Measurements from ENCODE around the gene RAB12. TPM values are rescaled to one million over a fixed set of nuclear protein-coding genes. Genes with fewer than 3 reads are reported as not detected.
"Not testable (repeated sequence)": the region's sequence is repeated elsewhere in the genome, so short reads cannot be mapped to it uniquely, and the experiment has no call there.

Gene RAB12
- 42.1 and 44.3 TPM in 2 replicates for total RNA-seq

GRCh38 chr18:8608795-8609658 lies at the start of gene RAB12:
RAB12 (plus strand) TSS chr18:8609437; CDS start chr18:8609440, 3 bp downstream.
- peak within 1 kb of the TSS; percentile 79 for H3K4me3 ChIP-seq (ENCODE audit: low read depth, low read length)
- peak; percentile 29 for TF ChIP-seq CTCF (conservative IDR thresholded peaks at IDR 0.05; ENCODE audit: low read depth, low read length)
- DNase-seq (ENCODE audit: low read depth): no peak

GRCh38 chr18:8559612-8560186 lies 49.5 kb upstream of the RAB12 start:
- no peak overlapping the region for H3K4me3 ChIP-seq (ENCODE audit: low read depth, low read length)
- TF ChIP-seq CTCF (conservative IDR thresholded peaks at IDR 0.05; ENCODE audit: low read depth, low read length): no peak
- no peak for DNase-seq (ENCODE audit: low read depth)

- no peak for TF ChIP-seq CTCF (conservative IDR thresholded peaks at IDR 0.05; ENCODE audit: low read depth, low read length)
- H3K4me3 ChIP-seq (ENCODE audit: low read depth, low read length): no peak overlapping the region
- DNase-seq (ENCODE audit: low read depth): no peak
Observed at GRCh38 chr18:8561123-8561910, 47.9 kb upstream of the RAB12 start.

GRCh38 chr18:8562070-8562469 lies 47.2 kb upstream of the RAB12 start:
- no peak overlapping the region for H3K4me3 ChIP-seq (ENCODE audit: low read depth, low read length)
- TF ChIP-seq CTCF (conservative IDR thresholded peaks at IDR 0.05; ENCODE audit: low read depth, low read length): no peak
- DNase-seq (ENCODE audit: low read depth): no peak

- DNase-seq (ENCODE audit: low read depth): no peak
- TF ChIP-seq CTCF (conservative IDR thresholded peaks at IDR 0.05; ENCODE audit: low read depth, low read length): no peak
- no peak overlapping the region for H3K4me3 ChIP-seq (ENCODE audit: low read depth, low read length)
Observed at GRCh38 chr18:8562919-8563318, 46.3 kb upstream of the RAB12 start.

GRCh38 chr18:8571399-8571798 lies 37.8 kb upstream of the RAB12 start:
- no peak for TF ChIP-seq CTCF (conservative IDR thresholded peaks at IDR 0.05; ENCODE audit: low read depth, low read length)
- no peak overlapping the region for H3K4me3 ChIP-seq (ENCODE audit: low read depth, low read length)
- DNase-seq (ENCODE audit: low read depth): no peak

GRCh38 chr18:8573766-8574165 lies 35.5 kb upstream of the RAB12 start:
- not testable (repeated sequence) for H3K4me3 ChIP-seq (ENCODE audit: low read depth, low read length); DNase-seq (ENCODE audit: low read depth)

Data from epithelial cell of proximal tubule (primary cell).